Gastroesophageal sphincter (tissue), 4 donors: ENCODE results near the gene HEMK1. TPM values are rescaled to one million over a fixed set of nuclear protein-coding genes. Genes with fewer than 3 reads are reported as not detected.

Source experiments
- ATAC-seq: fragments of 150-250 bp; one replicate; pipeline ENCODE4 v1.9.1; 2016; ENCODE audit warnings: mild to moderate bottlenecking, moderate library complexity
- H3K27ac ChIP-seq, 4 donors: fragments of 200-600 bp; sonication (generic) in 3 of 4; 1 replicate in 3 of 4; 2 replicates in 1 of 4; pipeline ENCODE4 v1.5.1; 2016 to 2019
- H3K27me3 ChIP-seq: fragments of 200-600 bp; sonication (generic); one replicate; pipeline ENCODE4 v1.5.1; 2019
- H3K36me3 ChIP-seq, 2 donors: fragments of 200-600 bp; sonication (generic); one replicate each; pipeline ENCODE4 v1.5.1; 2019; ENCODE audit warnings: control low read depth in 1 of 2
- H3K4me1 ChIP-seq, 3 donors: fragments of 200-600 bp; sonication (generic); 1 replicate in 2 of 3; 2 replicates in 1 of 3; pipeline ENCODE4 v1.5.1; 2016 to 2019; ENCODE audit warnings: control low read depth in 2 of 3
- H3K4me3 ChIP-seq, 2 donors: fragments of 200-600 bp; sonication (generic); one replicate each; pipeline ENCODE4 v1.5.1; 2019; ENCODE audit warnings: mild to moderate bottlenecking in 1 of 2, moderate library complexity in 1 of 2
- H3K9me3 ChIP-seq, 3 donors: fragments of 200-600 bp; sonication (generic); one replicate each; pipeline ENCODE4 v1.5.1; 2017 to 2019; ENCODE audit warnings: control low read depth in 2 of 3
- CTCF ChIP-seq, 4 experiments: fragments of 200-600 bp in 2 of 4; fragments of 450-650 bp in 2 of 4; sonication (generic) in 1 of 4; IDR thresholded peaks; one replicate each; pipeline ENCODE4 v1.5.1; 2017 to 2019; ENCODE audit warnings: antibody characterized with exemption in 4 of 4, mild to moderate bottlenecking in 2 of 4, moderate library complexity in 2 of 4
- EP300 ChIP-seq: sonication (generic); formaldehyde crosslinking; IDR thresholded peaks from one replicate; pipeline ENCODE4 v1.6.1; 2017; ENCODE audit warnings: antibody characterized with exemption, mild to moderate bottlenecking
- POLR2A ChIP-seq, 2 donors: fragments of 450-650 bp; IDR thresholded peaks; one replicate each; pipeline ENCODE4 v1.6.1; 2017; ENCODE audit warnings: antibody characterized with exemption in 2 of 2, mild to moderate bottlenecking in 2 of 2, moderate library complexity in 1 of 2
- POLR2AphosphoS5 ChIP-seq: sonication (generic); formaldehyde crosslinking; IDR thresholded peaks from one replicate; pipeline ENCODE4 v1.6.1; 2017; ENCODE audit warnings: antibody characterized with exemption
- WGBS, 2 donors: methylation state at CpG; one replicate each; pipeline ENCODE4 v1.1.5; 2018; ENCODE audit warnings: low coverage in 1 of 2; 5-methylcytosine and 5-hydroxymethylcytosine counted together
- total RNA-seq, 4 donors: library from RNA; depleted of rRNA; stranded (reverse); fragments of >200 nt; gene quantifications; one replicate each; pipeline ENCODE4 v1.1.0, GENCODE V29; 2016

Gene HEMK1
- total RNA-seq, 4 donors from 2014 or later, result 6.4 to 11.7 (median 11.4) TPM

- Histone ChIP-seq H3K27ac (peak overlapping the region; percentile 63 to 96 (median 96)), H3K36me3 (peaks cover 0 to 14% of the 10 kb centered on the region in 2 donors), H3K9me3 (no peaks in the 10 kb centered on the region), H3K27me3 (no peaks in the 10 kb centered on the region), H3K4me1 (peaks cover 11 to 63% (median 28%) of the 10 kb centered on the region in 3 donors), H3K4me3 (no peak overlapping the region)
- no peak for ATAC-seq
- 63 to 94% methylated on average over 3 of the region's 9 CpGs for WGBS, 2 donors
- TF ChIP-seq CTCF (IDR thresholded peaks at IDR 0.05) (no peak), POLR2AphosphoS5 (peak; percentile 39)
Observed at GRCh38 chr3:50600141-50600753, 30.9 kb downstream of the HEMK1 start.

GRCh38 chr3:50600841-50601591 lies 31.7 kb downstream of the HEMK1 start:
- H3K27me3 ChIP-seq, result no peaks in the 10 kb centered on the region
- 0 to 8% methylated on average over 2 to 4 of the region's 14 CpGs for WGBS, 2 donors
- H3K36me3 ChIP-seq, result peaks cover 0 to 19% of the 10 kb centered on the region in 2 donors
- no peaks in the 10 kb centered on the region for H3K9me3 ChIP-seq
- TF ChIP-seq POLR2AphosphoS5, result peak; percentile 97
- no peak for TF ChIP-seq EP300
- H3K4me3 ChIP-seq, result peak overlapping the region in 1 of 2 donors; percentile 32
- ATAC-seq, result peak; percentile 91
- peak overlapping the region; percentile 94 to 96 (median 96) for H3K27ac ChIP-seq
- peaks cover 11 to 71% (median 28%) of the 10 kb centered on the region in 3 donors for H3K4me1 ChIP-seq

GRCh38 chr3:50602595-50603191 lies 33.4 kb downstream of the HEMK1 start:
- peaks cover 11 to 88% (median 28%) of the 10 kb centered on the region in 3 donors for H3K4me1 ChIP-seq
- H3K27me3 ChIP-seq, result no peaks in the 10 kb centered on the region
- H3K36me3 ChIP-seq, result peaks cover 0 to 36% of the 10 kb centered on the region in 2 donors
- no peaks in the 10 kb centered on the region for H3K9me3 ChIP-seq
- 60 to 100% methylated on average over 1 of the region's 9 CpGs for WGBS, 2 donors
- no peak for ATAC-seq
- TF ChIP-seq POLR2A (IDR thresholded peaks at IDR 0.05), result no peak
- no peak for TF ChIP-seq CTCF (IDR thresholded peaks at IDR 0.05)
- no peak for TF ChIP-seq EP300
- no peak for TF ChIP-seq POLR2AphosphoS5
- H3K27ac ChIP-seq, result peak overlapping the region; percentile 94 to 96 (median 96)
- H3K4me3 ChIP-seq, result no peak overlapping the region

GRCh38 chr3:50603261-50604109 lies 34.2 kb downstream of the HEMK1 start:
- Histone ChIP-seq H3K4me3 (no peak overlapping the region), H3K27me3 (no peaks in the 10 kb centered on the region), H3K36me3 (peaks cover 0 to 44% of the 10 kb centered on the region in 2 donors), H3K9me3 (no peaks in the 10 kb centered on the region), H3K27ac (peak overlapping the region in 3 of 4 donors; percentile 95 to 96 (median 96)), H3K4me1 (peaks cover 11 to 96% (median 28%) of the 10 kb centered on the region in 3 donors)
- ATAC-seq, result no peak
- WGBS, 2 donors, result 73 to 77% methylated on average over 3 of the region's 4 CpGs
- no peak for TF ChIP-seq POLR2A (IDR thresholded peaks at IDR 0.05)
- TF ChIP-seq EP300, result no peak
- no peak for TF ChIP-seq POLR2AphosphoS5
- no peak for TF ChIP-seq CTCF (IDR thresholded peaks at IDR 0.05)
